ENCODE results near the gene GTF3C4.

Gene GTF3C4

DNA sequence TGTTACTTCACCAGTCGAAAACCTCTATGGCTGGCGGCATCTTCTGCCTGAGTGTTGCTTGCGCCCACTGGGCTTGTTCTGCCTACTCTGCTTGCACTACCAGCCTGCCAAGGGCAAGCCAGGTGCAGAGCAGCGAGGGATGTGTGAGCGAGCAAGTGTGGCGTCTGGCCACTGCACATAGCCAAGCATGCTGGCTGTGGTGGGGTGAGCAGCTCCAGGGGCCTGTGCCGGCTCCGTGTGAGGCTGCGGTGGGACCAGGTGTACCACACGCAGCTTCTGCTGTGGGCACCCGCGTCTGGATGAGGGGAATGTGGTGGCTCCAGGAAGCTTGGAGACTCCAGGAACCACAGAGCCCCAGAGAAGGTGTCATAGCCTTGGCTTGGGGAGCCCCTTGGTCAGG lies 51.4 kb downstream of the GTF3C4 start:
- H4K8ac ChIP-seq (ENCODE audit: low read depth, low read length): no peak overlapping the region
- H2BK120ac ChIP-seq (ENCODE audit: low read depth, low read length): peak overlapping the region; percentile 61
- no peak overlapping the region for H3K4me3 ChIP-seq (ENCODE audit: low read length in 2 of 2)
- no peak overlapping the region for H2BK12ac ChIP-seq (ENCODE audit: low read length)
- H3K27me3 ChIP-seq (ENCODE audit: control insufficient read depth in 3 of 3, insufficient read depth in 3 of 3, low read depth in 1 of 3, low read length in 3 of 3): peaks cover 0 to 3% (median 0%) of the 10 kb centered on the region in 3 experiments
- no peak overlapping the region for H3K4me2 ChIP-seq (ENCODE audit: insufficient read depth, low read length, poor library complexity, severe bottlenecking)
- DNase-seq (ENCODE audit: low spot score): no peak
- H3K4ac ChIP-seq (ENCODE audit: low read length): no peak overlapping the region
- no peak overlapping the region for H2BK5ac ChIP-seq (ENCODE audit: low read length)
- no peak overlapping the region for H3K14ac ChIP-seq (ENCODE audit: low read length)
- no peak overlapping the region for H4K91ac ChIP-seq (ENCODE audit: low read depth, low read length, poor library complexity)
- H2BK15ac ChIP-seq (ENCODE audit: low read length): no peak overlapping the region
- no peak overlapping the region for H2AFZ ChIP-seq (ENCODE audit: low read length)
- H3K27ac ChIP-seq (replicated peaks; ENCODE audit: low read length): no peak overlapping the region
- no CpG with 5 or more reads among the region's 12 CpGs for WGBS, 2 donors (ENCODE audit: extremely low coverage in 2 of 2, insufficient read length in 2 of 2, insufficient replicate concordance in 1 of 2)
- peak overlapping the region; percentile 21 for H3K18ac ChIP-seq (ENCODE audit: low read length)
- no peaks in the 10 kb centered on the region for H3K9me3 ChIP-seq (replicated peaks in 1 of 2; ENCODE audit: control insufficient read depth in 2 of 2, insufficient read depth in 1 of 2, low read depth in 1 of 2, low read length in 2 of 2)
- no peaks in the 10 kb centered on the region for H3K79me1 ChIP-seq (ENCODE audit: low read depth, low read length)
- H3K9ac ChIP-seq (ENCODE audit: low read depth, low read length, poor library complexity): no peak overlapping the region
- H2AK5ac ChIP-seq (ENCODE audit: low read depth, low read length): peak overlapping the region; percentile 72
- peaks cover 0 to 6% of the 10 kb centered on the region in 2 donors for H3K4me1 ChIP-seq (ENCODE audit: control insufficient read depth in 2 of 2, insufficient read depth in 1 of 2, low read depth in 1 of 2, low read length in 2 of 2)
- H3K23ac ChIP-seq (ENCODE audit: low read depth, low read length, poor library complexity): peak overlapping the region; percentile 53
- no peaks in the 10 kb centered on the region for H3K36me3 ChIP-seq (replicated peaks in 1 of 2; ENCODE audit: control insufficient read depth in 2 of 2, insufficient read depth in 2 of 2, low read length in 2 of 2)

DNA sequence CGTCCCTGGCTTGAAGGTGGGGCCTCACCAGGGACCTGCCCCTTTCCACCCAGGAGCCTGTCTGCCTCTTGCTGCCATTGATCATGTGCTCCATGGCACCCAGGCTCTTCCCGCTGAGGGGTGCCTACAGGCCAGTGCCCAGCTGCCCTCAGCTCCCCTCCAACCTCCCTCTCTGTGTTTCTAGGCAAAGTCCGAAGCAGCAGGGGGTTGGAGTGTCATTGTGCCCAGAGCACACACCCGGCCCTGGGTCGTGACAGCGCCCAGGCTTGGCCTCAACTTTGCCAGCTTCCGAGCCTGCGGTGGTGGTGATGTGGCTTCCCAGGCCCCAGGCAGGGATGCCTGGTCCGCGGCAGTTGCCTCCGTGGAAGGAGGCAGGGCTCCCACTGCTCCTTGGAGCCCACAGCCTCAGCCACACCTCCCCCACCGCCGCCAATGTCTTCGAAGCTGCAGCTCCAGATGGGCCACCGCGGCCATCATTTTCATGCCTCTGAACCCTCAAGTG lies 52.4 kb downstream of the GTF3C4 start:
- H3K4me2 ChIP-seq (ENCODE audit: insufficient read depth, low read length, poor library complexity, severe bottlenecking): no peak overlapping the region
- H3K18ac ChIP-seq (ENCODE audit: low read length): peak overlapping the region; percentile 19
- no peak overlapping the region for H3K4me3 ChIP-seq (ENCODE audit: low read length in 2 of 2)
- no peaks in the 10 kb centered on the region for H3K9me3 ChIP-seq (replicated peaks in 1 of 2; ENCODE audit: control insufficient read depth in 2 of 2, insufficient read depth in 1 of 2, low read depth in 1 of 2, low read length in 2 of 2)
- no peaks in the 10 kb centered on the region for H3K79me1 ChIP-seq (ENCODE audit: low read depth, low read length)
- no CpG with 5 or more reads among the region's 16 CpGs for WGBS, 2 donors (ENCODE audit: extremely low coverage in 2 of 2, insufficient read length in 2 of 2, insufficient replicate concordance in 1 of 2)
- H3K4me1 ChIP-seq (ENCODE audit: control insufficient read depth in 2 of 2, insufficient read depth in 1 of 2, low read depth in 1 of 2, low read length in 2 of 2): peaks cover 0 to 5% of the 10 kb centered on the region in 2 donors
- H4K8ac ChIP-seq (ENCODE audit: low read depth, low read length): no peak overlapping the region
- peak overlapping the region; percentile 84 for H3K14ac ChIP-seq (ENCODE audit: low read length)
- H2AK5ac ChIP-seq (ENCODE audit: low read depth, low read length): peak overlapping the region; percentile 82
- no peak overlapping the region for H4K91ac ChIP-seq (ENCODE audit: low read depth, low read length, poor library complexity)
- H2BK5ac ChIP-seq (ENCODE audit: low read length): no peak overlapping the region
- peaks cover 0 to 6% (median 0%) of the 10 kb centered on the region in 3 experiments for H3K27me3 ChIP-seq (ENCODE audit: control insufficient read depth in 3 of 3, insufficient read depth in 3 of 3, low read depth in 1 of 3, low read length in 3 of 3)
- peak overlapping the region; percentile 66 for H3K23ac ChIP-seq (ENCODE audit: low read depth, low read length, poor library complexity)
- peak overlapping the region; percentile 79 for H3K4ac ChIP-seq (ENCODE audit: low read length)
- no peak overlapping the region for H2AFZ ChIP-seq (ENCODE audit: low read length)
- no peaks in the 10 kb centered on the region for H3K36me3 ChIP-seq (replicated peaks in 1 of 2; ENCODE audit: control insufficient read depth in 2 of 2, insufficient read depth in 2 of 2, low read length in 2 of 2)
- H2BK12ac ChIP-seq (ENCODE audit: low read length): no peak overlapping the region
- H2BK120ac ChIP-seq (ENCODE audit: low read depth, low read length): no peak overlapping the region
- no peak for DNase-seq (ENCODE audit: low spot score)
- no peak overlapping the region for H3K9ac ChIP-seq (ENCODE audit: low read depth, low read length, poor library complexity)
- H3K27ac ChIP-seq (replicated peaks; ENCODE audit: low read length): no peak overlapping the region
- H2BK15ac ChIP-seq (ENCODE audit: low read length): no peak overlapping the region

- Histone ChIP-seq H3K9me3 (replicated peaks in 1 of 2; ENCODE audit: control insufficient read depth in 2 of 2, insufficient read depth in 1 of 2, low read depth in 1 of 2, low read length in 2 of 2) (no peaks in the 10 kb centered on the region), H3K14ac (ENCODE audit: low read length) (peak overlapping the region; percentile 48), H2BK5ac (ENCODE audit: low read length) (no peak overlapping the region), H3K18ac (ENCODE audit: low read length) (no peak overlapping the region), H2BK15ac (ENCODE audit: low read length) (no peak overlapping the region), H3K4me2 (ENCODE audit: insufficient read depth, low read length, poor library complexity, severe bottlenecking) (no peak overlapping the region), H3K4me1 (ENCODE audit: control insufficient read depth in 2 of 2, insufficient read depth in 1 of 2, low read depth in 1 of 2, low read length in 2 of 2) (peaks cover 0 to 2% of the 10 kb centered on the region in 2 donors), H3K27me3 (ENCODE audit: control insufficient read depth in 3 of 3, insufficient read depth in 3 of 3, low read depth in 1 of 3, low read length in 3 of 3) (peaks cover 0 to 11% (median 0%) of the 10 kb centered on the region in 3 experiments), H2BK12ac (ENCODE audit: low read length) (no peak overlapping the region), H3K4ac (ENCODE audit: low read length) (no peak overlapping the region), H3K79me1 (ENCODE audit: low read depth, low read length) (no peaks in the 10 kb centered on the region), H3K27ac (replicated peaks; ENCODE audit: low read length) (no peak overlapping the region), H2BK120ac (ENCODE audit: low read depth, low read length) (no peak overlapping the region), H4K91ac (ENCODE audit: low read depth, low read length, poor library complexity) (no peak overlapping the region), H3K23ac (ENCODE audit: low read depth, low read length, poor library complexity) (peak overlapping the region; percentile 25), H4K8ac (ENCODE audit: low read depth, low read length) (no peak overlapping the region), H2AFZ (ENCODE audit: low read length) (no peak overlapping the region), H3K4me3 (ENCODE audit: low read length in 2 of 2) (no peak overlapping the region), H2AK5ac (ENCODE audit: low read depth, low read length) (no peak overlapping the region), H3K36me3 (replicated peaks in 1 of 2; ENCODE audit: control insufficient read depth in 2 of 2, insufficient read depth in 2 of 2, low read length in 2 of 2) (no peaks in the 10 kb centered on the region), H3K9ac (ENCODE audit: low read depth, low read length, poor library complexity) (no peak overlapping the region)
- no CpG with 5 or more reads among the region's 4 CpGs for WGBS, 2 donors (ENCODE audit: extremely low coverage in 2 of 2, insufficient read length in 2 of 2, insufficient replicate concordance in 1 of 2)
- no peak for DNase-seq (ENCODE audit: low spot score)
Measured at GRCh38 chr9:132723809-132724208, 53.5 kb downstream of the GTF3C4 start.

DNA sequence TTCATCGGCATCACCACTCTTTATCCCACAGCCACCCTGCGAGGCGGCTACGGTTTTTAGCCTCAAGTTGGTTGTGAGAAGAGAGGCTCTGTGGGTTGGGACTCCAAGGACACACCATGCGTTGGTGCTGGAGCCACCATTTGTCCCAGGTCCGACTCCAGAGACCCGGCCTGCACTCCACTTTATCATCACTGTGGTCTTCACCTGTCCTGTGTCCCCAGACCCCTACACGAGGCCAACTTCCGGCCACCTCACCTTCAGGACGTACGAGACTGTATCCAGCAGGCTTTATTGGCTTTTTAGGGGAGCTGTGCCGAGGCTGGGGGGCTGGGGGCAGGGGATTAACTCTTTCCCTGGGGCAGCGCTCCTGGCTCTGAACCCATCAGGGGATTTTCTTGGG lies 55.0 kb downstream of the GTF3C4 start:
- H3K4ac ChIP-seq (ENCODE audit: low read length): no peak overlapping the region
- no peak overlapping the region for H3K23ac ChIP-seq (ENCODE audit: low read depth, low read length, poor library complexity)
- no peaks in the 10 kb centered on the region for H3K36me3 ChIP-seq (replicated peaks in 1 of 2; ENCODE audit: control insufficient read depth in 2 of 2, insufficient read depth in 2 of 2, low read length in 2 of 2)
- H3K9me3 ChIP-seq (replicated peaks in 1 of 2; ENCODE audit: control insufficient read depth in 2 of 2, insufficient read depth in 1 of 2, low read depth in 1 of 2, low read length in 2 of 2): no peaks in the 10 kb centered on the region
- no peak overlapping the region for H3K14ac ChIP-seq (ENCODE audit: low read length)
- H3K9ac ChIP-seq (ENCODE audit: low read depth, low read length, poor library complexity): no peak overlapping the region
- H3K4me2 ChIP-seq (ENCODE audit: insufficient read depth, low read length, poor library complexity, severe bottlenecking): no peak overlapping the region
- no peak overlapping the region for H3K18ac ChIP-seq (ENCODE audit: low read length)
- peaks cover 0 to 11% (median 0%) of the 10 kb centered on the region in 3 experiments for H3K27me3 ChIP-seq (ENCODE audit: control insufficient read depth in 3 of 3, insufficient read depth in 3 of 3, low read depth in 1 of 3, low read length in 3 of 3)
- peaks cover 0 to 2% of the 10 kb centered on the region in 2 donors for H3K4me1 ChIP-seq (ENCODE audit: control insufficient read depth in 2 of 2, insufficient read depth in 1 of 2, low read depth in 1 of 2, low read length in 2 of 2)
- WGBS, 2 donors (ENCODE audit: extremely low coverage in 2 of 2, insufficient read length in 2 of 2, insufficient replicate concordance in 1 of 2): no CpG with 5 or more reads among the region's 13 CpGs
- H2AK5ac ChIP-seq (ENCODE audit: low read depth, low read length): no peak overlapping the region
- no peak overlapping the region for H2BK15ac ChIP-seq (ENCODE audit: low read length)
- H3K79me1 ChIP-seq (ENCODE audit: low read depth, low read length): no peaks in the 10 kb centered on the region
- H4K8ac ChIP-seq (ENCODE audit: low read depth, low read length): no peak overlapping the region
- no peak overlapping the region for H3K27ac ChIP-seq (replicated peaks; ENCODE audit: low read length)
- DNase-seq (ENCODE audit: low spot score): no peak
- no peak overlapping the region for H2BK5ac ChIP-seq (ENCODE audit: low read length)
- no peak overlapping the region for H2BK120ac ChIP-seq (ENCODE audit: low read depth, low read length)
- H4K91ac ChIP-seq (ENCODE audit: low read depth, low read length, poor library complexity): no peak overlapping the region
- no peak overlapping the region for H3K4me3 ChIP-seq (ENCODE audit: low read length in 2 of 2)
- no peak overlapping the region for H2AFZ ChIP-seq (ENCODE audit: low read length)
- no peak overlapping the region for H2BK12ac ChIP-seq (ENCODE audit: low read length)

Measured in neuronal stem cell (in vitro differentiated cells).